ENCODE data around the gene NPDC1. TPM values are rescaled to one million over a fixed set of nuclear protein-coding genes. Genes with fewer than 3 reads are reported as not detected.
A peak's percentile ranks its signal among the peaks of the same experiment; 100 is the strongest.

Gene NPDC1
- total and polyA plus RNA-seq, 9 donors, result 32.1 to 63.4 (median 41.8) TPM

GRCh38 chr9:137050570-137050969 lies 4.6 kb upstream of the NPDC1 start:
- Histone ChIP-seq H3K27me3 (ENCODE audit: control insufficient read depth, insufficient read depth, low read length) (peaks cover 90% of the 10 kb centered on the region), H3K4me1 (ENCODE audit: control insufficient read depth, insufficient read depth, low read length) (peaks cover 47% of the 10 kb centered on the region), H3K9me3 (replicated peaks; ENCODE audit: control insufficient read depth, low read depth, low read length) (no peaks in the 10 kb centered on the region), H3K27ac (ENCODE audit: low read length) (no peak overlapping the region), H3K4me3 (ENCODE audit: low read length) (no peak overlapping the region), H3K36me3 (ENCODE audit: control insufficient read depth, insufficient read depth, low read length) (no peaks in the 10 kb centered on the region)
- no peak for DNase-seq
- WGBS (ENCODE audit: insufficient coverage), result 68% methylated on average over 4 of the region's 5 CpGs

- Histone ChIP-seq H3K9me3 (replicated peaks; ENCODE audit: control insufficient read depth, low read depth, low read length) (no peaks in the 10 kb centered on the region), H3K4me3 (ENCODE audit: low read length) (no peak overlapping the region), H3K36me3 (ENCODE audit: control insufficient read depth, insufficient read depth, low read length) (no peaks in the 10 kb centered on the region), H3K27ac (ENCODE audit: low read length) (no peak overlapping the region), H3K27me3 (ENCODE audit: control insufficient read depth, insufficient read depth, low read length) (peaks cover 90% of the 10 kb centered on the region), H3K4me1 (ENCODE audit: control insufficient read depth, insufficient read depth, low read length) (peaks cover 46% of the 10 kb centered on the region)
- 49% methylated on average over 33 of the region's 38 CpGs for WGBS (ENCODE audit: insufficient coverage)
- no peak for DNase-seq
Observed at GRCh38 chr9:137049544-137050449, 3.8 kb upstream of the NPDC1 start.

- no peaks in the 10 kb centered on the region for H3K36me3 ChIP-seq (ENCODE audit: control insufficient read depth, insufficient read depth, low read length)
- H3K4me1 ChIP-seq (ENCODE audit: control insufficient read depth, insufficient read depth, low read length), result peaks cover 47% of the 10 kb centered on the region
- H3K27me3 ChIP-seq (ENCODE audit: control insufficient read depth, insufficient read depth, low read length), result peaks cover 91% of the 10 kb centered on the region
- 33% methylated on average over 61 of the region's 72 CpGs for WGBS (ENCODE audit: insufficient coverage)
- DNase-seq, result no peak
- H3K4me3 ChIP-seq (ENCODE audit: low read length), result no peak overlapping the region
- no peaks in the 10 kb centered on the region for H3K9me3 ChIP-seq (replicated peaks; ENCODE audit: control insufficient read depth, low read depth, low read length)
- no peak overlapping the region for H3K27ac ChIP-seq (ENCODE audit: low read length)
Observed at GRCh38 chr9:137048655-137049543, 2.9 kb upstream of the NPDC1 start.

- 2% methylated on average over 96 of the region's 96 CpGs for WGBS (ENCODE audit: insufficient coverage)
- Histone ChIP-seq H3K4me3 (ENCODE audit: low read length) (peak overlapping the region; percentile 50), H3K27ac (ENCODE audit: low read length) (peak overlapping the region; percentile 35), H3K9me3 (replicated peaks; ENCODE audit: control insufficient read depth, low read depth, low read length) (no peaks in the 10 kb centered on the region), H3K4me1 (ENCODE audit: control insufficient read depth, insufficient read depth, low read length) (peaks cover 35% of the 10 kb centered on the region), H3K36me3 (ENCODE audit: control insufficient read depth, insufficient read depth, low read length) (peaks cover 4% of the 10 kb centered on the region), H3K27me3 (ENCODE audit: control insufficient read depth, insufficient read depth, low read length) (peaks cover 68% of the 10 kb centered on the region)
- peak; percentile 58 for DNase-seq
Observed at GRCh38 chr9:137045294-137046087, 486 bp downstream of the NPDC1 start.

GRCh38 chr9:137044502-137045177 lies 1.3 kb downstream of the NPDC1 start:
- 33% methylated on average over 14 of the region's 18 CpGs for WGBS (ENCODE audit: insufficient coverage)
- H3K27me3 ChIP-seq (ENCODE audit: control insufficient read depth, insufficient read depth, low read length), result peaks cover 59% of the 10 kb centered on the region
- H3K27ac ChIP-seq (ENCODE audit: low read length), result peak overlapping the region; percentile 55
- H3K4me1 ChIP-seq (ENCODE audit: control insufficient read depth, insufficient read depth, low read length), result peaks cover 34% of the 10 kb centered on the region
- peaks cover 7% of the 10 kb centered on the region for H3K36me3 ChIP-seq (ENCODE audit: control insufficient read depth, insufficient read depth, low read length)
- H3K9me3 ChIP-seq (replicated peaks; ENCODE audit: control insufficient read depth, low read depth, low read length), result no peaks in the 10 kb centered on the region
- DNase-seq, result no peak
- peak overlapping the region; percentile 45 for H3K4me3 ChIP-seq (ENCODE audit: low read length)

GRCh38 chr9:137044037-137044436 lies 1.9 kb downstream of the NPDC1 start:
- DNase-seq, result no peak
- Histone ChIP-seq H3K27ac (ENCODE audit: low read length) (peak overlapping the region; percentile 55), H3K4me3 (ENCODE audit: low read length) (no peak overlapping the region), H3K4me1 (ENCODE audit: control insufficient read depth, insufficient read depth, low read length) (peaks cover 31% of the 10 kb centered on the region), H3K36me3 (ENCODE audit: control insufficient read depth, insufficient read depth, low read length) (peaks cover 10% of the 10 kb centered on the region), H3K9me3 (replicated peaks; ENCODE audit: control insufficient read depth, low read depth, low read length) (no peaks in the 10 kb centered on the region), H3K27me3 (ENCODE audit: control insufficient read depth, insufficient read depth, low read length) (peaks cover 53% of the 10 kb centered on the region)
- 63% methylated on average over 12 of the region's 12 CpGs for WGBS (ENCODE audit: insufficient coverage)

GRCh38 chr9:137042751-137043727 lies 2.9 kb downstream of the NPDC1 start:
- 67% methylated on average over 32 of the region's 36 CpGs for WGBS (ENCODE audit: insufficient coverage)
- DNase-seq, result no peak
- Histone ChIP-seq H3K4me1 (ENCODE audit: control insufficient read depth, insufficient read depth, low read length) (peaks cover 29% of the 10 kb centered on the region), H3K9me3 (replicated peaks; ENCODE audit: control insufficient read depth, low read depth, low read length) (no peaks in the 10 kb centered on the region), H3K4me3 (ENCODE audit: low read length) (no peak overlapping the region), H3K27ac (ENCODE audit: low read length) (peak overlapping the region; percentile 20), H3K36me3 (ENCODE audit: control insufficient read depth, insufficient read depth, low read length) (peaks cover 15% of the 10 kb centered on the region), H3K27me3 (ENCODE audit: control insufficient read depth, insufficient read depth, low read length) (peaks cover 44% of the 10 kb centered on the region)

GRCh38 chr9:137041124-137041523 lies 4.9 kb downstream of the NPDC1 start:
- Histone ChIP-seq H3K27me3 (ENCODE audit: control insufficient read depth, insufficient read depth, low read length) (peaks cover 25% of the 10 kb centered on the region), H3K9me3 (replicated peaks; ENCODE audit: control insufficient read depth, low read depth, low read length) (no peaks in the 10 kb centered on the region), H3K4me3 (ENCODE audit: low read length) (no peak overlapping the region), H3K36me3 (ENCODE audit: control insufficient read depth, insufficient read depth, low read length) (peaks cover 15% of the 10 kb centered on the region), H3K27ac (ENCODE audit: low read length) (no peak overlapping the region), H3K4me1 (ENCODE audit: control insufficient read depth, insufficient read depth, low read length) (peaks cover 23% of the 10 kb centered on the region)
- DNase-seq, result no peak
- WGBS (ENCODE audit: insufficient coverage), result 37% methylated on average over 9 of the region's 16 CpGs

Data from muscle of leg (tissue), 11 donors.